HG03139 (cell line): ENCODE data around the gene GPI.
A peak's percentile ranks its signal among the peaks of the same experiment; 100 is the strongest.
"Not testable (repeated sequence)": the region's sequence is repeated elsewhere in the genome, so short reads cannot be mapped to it uniquely, and the experiment has no call there.

Source experiments
- ATAC-seq: cut with Tn5 transposase; IDR thresholded peaks from one replicate; pipeline ENCODE4 v1.9.1; 2021; ENCODE audit not compliant: unreplicated experiment

The GPI gene

DNA sequence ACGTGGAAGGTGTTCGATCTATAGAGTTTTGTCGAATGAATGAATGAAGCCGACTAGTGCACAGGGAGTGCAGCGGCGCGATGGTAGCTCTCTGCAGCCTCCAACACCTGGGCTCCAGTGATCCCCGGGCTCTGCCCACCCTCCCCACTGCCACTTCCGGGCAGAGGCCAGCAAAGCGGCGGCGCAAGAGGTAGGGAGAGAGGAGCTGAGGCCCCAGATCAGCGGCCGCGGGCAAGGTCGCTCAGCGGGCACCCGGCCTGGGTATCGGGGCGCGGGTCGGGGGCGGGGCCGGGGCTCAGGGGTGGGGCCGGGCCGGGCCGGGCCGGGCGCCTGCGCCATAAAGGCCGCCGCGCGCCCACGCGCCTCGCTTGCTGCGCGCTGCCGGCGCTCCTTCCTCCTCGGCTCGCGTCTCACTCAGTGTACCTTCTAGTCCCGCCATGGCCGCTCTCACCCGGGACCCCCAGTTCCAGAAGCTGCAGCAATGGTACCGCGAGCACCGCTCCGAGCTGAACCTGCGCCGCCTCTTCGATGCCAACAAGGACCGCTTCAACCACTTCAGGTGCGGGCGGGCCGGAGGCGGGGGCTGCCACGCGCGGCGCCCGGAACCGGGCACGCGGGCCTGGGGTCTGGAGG is at the start of gene GPI:
Gene GPI (plus strand): TSS at position 367 of the 633 bp plus-strand sequence. CDS start 71 bp downstream, at position 438.
- peak; percentile 45 for ATAC-seq

DNA sequence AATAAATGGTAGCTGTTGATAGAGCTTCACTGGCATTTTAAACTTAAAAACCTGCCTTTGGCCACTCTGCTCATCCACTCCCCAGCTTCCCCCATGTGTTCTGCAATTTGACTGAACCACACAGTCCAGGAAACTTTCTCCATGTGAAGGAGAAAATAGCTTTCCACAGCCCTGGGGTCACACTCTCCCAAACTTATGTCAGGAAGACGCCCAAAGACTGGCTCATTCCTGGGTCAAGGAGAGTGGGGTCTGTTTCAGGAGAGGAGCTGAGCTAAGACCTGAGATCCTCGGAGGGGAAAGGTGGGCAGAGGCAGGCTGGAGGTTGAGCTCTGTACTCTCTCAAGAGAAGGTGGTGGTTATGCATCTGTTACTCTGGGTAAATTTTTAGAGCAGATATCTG is 48.7 kb upstream of the GPI start:
- no peak for ATAC-seq

DNA sequence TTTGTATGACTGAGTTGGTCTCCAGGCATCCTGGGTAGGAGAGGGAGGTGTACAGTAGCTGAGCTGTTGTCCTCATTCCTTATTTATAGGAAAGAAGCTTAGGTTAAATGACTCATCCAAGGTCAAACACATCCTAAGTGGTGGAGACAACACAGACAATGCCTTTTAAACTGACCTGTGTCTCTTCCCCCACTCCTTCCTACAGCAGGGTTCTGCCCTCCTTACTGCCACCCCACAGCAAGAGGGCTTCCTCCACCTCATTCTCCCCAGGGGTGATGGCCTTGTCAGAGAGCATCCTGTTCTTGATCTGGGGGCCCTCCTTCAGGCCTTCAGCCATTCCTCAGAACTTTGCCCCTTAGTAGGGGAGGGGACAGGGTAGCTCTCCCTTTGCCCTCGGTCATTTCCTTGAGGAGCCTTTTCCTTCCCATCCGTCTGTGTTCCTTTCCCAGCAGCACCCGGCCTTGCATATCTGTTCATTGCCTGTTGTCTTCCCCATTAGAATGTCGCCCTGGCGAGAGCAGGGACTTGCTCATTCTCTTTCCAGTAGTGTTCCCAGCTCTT is 48.2 kb upstream of the GPI start:
- ATAC-seq, result no peak

DNA sequence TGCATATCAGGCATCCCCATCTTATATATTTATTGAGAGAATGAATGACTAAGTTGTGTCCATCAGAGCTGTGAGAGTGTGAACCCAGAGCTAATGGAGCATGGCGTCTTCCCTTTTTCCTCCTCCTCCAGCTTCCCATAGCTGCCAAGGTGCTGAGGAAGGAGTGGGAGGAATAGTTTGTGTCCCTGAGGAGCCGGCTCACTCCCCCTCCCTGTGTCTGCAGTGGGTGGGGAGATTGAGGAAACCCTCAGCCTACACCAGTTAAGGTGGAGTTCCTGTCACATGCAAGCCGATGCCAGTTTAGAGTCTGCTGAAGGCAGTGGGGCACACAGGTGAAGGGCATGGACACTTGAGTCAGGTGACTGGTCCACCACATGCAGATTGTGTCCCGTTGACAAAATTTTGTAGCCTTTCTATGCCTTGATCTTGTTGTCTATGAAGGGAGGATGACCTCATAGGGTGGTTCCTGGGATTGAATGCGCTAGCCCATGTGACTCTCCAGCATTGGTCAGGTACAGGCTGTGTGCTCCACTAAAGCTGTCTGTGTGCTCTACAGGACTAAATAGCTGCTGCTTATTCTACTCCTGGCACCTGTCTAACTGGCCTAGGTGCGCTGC is 47.6 kb upstream of the GPI start:
- no peak for ATAC-seq

DNA sequence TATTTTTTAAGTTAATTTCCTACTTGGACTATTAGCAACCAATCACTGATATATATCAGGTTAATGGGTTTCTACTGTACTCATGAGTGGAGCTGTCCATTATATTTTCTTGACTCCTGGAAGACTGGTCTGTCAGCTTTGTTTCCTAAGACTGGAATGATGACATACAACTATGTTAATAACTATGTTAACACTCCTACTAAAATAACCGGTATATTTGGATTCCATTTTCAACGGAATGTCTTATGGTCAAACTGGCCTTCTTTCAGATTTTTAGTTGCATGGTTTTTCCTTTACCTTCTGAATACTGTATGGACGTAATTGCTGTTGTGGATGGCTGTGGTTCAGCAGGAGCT is 45.8 kb upstream of the GPI start:
- no peak for ATAC-seq

DNA sequence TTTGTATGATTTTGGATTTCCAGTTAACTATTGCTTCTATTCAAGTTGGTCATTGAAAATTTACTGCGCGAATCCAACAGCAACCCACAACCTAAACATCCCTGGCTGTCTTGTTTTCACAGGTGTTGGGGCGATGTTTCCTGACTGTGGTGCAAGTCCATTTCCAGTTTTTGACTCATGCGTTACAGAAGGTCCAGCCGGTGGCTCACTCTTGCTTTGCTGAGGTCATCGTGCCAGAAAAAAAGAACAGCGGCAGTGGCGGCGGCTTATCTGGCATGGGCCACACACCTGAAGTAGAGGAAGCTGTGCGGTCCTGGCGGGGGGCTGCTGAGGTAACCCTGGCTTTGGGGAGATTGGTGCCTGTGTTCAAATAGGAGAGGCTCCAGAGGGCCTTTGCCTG is 45.2 kb upstream of the GPI start:
- no peak for ATAC-seq

DNA sequence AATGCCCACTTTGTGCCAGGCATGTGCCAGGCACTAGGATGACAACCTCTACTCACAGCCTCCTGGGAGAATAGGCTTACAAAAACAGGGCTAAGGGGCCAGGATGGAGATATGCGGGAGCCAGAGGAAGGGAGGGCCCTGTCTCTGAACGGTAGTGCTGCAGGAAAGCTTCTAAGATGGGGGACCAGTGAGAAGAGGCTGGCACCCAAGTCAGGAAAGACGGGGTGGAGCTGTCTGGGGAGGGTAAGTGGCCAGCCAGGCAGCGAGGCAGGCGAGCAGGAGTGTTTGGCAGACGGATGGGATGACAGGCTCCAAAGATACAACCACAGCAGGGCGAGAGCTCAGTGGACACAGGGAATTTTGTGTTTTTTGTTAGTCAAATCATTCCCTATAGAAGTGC is 44.7 kb upstream of the GPI start:
- no peak for ATAC-seq

DNA sequence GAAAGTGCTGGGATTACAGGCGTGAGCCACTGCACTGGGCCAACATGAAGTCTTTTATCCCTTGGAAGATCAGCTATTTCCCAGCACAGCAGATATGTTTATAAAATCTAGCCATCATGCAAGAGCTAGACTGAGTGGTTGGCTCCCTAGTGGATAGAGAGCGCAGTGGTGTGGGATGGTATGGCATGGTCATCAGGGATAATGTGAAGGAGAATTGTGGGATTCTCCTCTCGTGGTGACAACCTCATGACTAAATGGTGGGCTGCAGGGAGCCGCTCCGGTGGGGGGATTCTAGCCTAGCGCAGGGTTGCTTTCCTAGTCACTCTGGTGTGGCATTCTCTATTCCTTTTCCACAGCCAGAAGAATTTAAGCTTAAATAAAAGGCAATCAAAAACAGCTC is 43.3 kb upstream of the GPI start:
- ATAC-seq, result no peak

DNA sequence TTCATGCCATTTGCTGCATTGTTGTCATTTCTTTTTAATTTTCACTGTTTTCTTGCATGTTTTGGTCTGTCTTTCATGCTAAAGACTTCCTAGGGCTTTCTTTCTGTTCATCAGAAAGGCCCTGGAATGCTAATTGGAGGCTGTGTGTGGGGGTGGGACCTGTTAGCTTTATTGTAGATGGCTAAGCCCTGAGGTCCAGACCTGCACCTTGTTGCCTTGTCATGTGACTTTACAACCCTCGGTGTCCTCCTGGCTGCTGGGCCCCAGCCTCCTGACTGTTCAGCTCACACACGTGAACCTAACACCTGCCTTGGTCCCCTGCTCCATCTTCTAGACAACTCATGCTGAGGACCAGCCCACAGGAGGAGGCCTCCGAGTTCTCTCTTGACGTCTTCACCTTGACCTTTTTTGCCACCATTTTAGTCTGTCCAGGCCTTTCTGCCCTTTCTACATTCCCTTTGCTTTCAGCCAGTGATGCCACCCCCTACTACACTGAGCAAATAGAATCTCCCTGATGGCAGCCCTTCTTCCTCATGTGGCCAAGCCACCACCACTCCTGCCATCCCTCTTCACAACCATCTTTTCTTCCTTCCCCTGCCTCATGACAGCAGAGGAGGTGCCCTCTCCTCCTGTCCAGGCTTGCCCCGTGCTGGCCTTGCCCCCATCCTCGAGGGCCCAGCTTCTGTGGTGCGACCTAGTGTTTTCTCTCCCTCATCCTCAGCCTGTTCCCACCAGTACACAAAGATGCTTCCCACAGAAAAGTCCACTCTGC is 41.4 kb upstream of the GPI start:
- no peak for ATAC-seq

DNA sequence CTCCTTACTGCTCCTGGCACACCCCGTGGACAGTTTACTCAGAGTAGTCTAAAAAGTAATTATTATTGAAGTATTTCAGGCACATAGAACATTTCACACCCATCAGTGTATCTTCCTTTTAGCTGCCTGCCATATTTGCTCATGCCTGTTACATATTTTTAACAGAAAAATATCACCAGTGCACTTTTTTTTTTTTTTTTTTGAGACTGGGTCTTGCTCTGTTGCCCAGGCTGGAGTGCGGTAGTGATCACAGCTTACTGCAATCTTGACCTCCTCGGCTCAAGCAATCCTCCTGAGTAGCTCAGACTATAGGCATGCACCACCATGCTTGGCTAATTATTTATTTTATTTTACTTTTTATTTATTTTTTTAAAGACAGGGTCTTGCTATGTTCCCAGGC is 40.7 kb upstream of the GPI start:
- ATAC-seq, result no peak

DNA sequence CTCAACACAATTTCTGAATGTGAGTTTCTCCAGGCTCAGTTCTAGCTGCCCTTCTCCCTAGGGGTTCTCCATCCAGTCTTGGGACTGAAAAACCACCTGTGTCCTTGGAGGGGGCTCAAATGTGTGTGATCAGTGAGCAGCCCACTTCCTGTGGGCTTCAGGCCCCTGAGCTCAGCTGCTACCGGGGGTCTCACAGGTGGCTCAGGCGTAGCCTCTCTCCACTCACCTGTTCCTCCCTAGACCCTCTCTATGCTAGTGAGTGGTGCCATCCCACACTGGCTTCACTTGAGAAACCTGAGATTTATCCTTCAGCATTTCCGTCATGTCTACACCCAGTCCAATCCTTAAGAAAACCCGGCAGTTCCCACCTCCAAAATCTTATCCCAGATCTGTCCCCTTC is 39.8 kb upstream of the GPI start:
- no peak for ATAC-seq

DNA sequence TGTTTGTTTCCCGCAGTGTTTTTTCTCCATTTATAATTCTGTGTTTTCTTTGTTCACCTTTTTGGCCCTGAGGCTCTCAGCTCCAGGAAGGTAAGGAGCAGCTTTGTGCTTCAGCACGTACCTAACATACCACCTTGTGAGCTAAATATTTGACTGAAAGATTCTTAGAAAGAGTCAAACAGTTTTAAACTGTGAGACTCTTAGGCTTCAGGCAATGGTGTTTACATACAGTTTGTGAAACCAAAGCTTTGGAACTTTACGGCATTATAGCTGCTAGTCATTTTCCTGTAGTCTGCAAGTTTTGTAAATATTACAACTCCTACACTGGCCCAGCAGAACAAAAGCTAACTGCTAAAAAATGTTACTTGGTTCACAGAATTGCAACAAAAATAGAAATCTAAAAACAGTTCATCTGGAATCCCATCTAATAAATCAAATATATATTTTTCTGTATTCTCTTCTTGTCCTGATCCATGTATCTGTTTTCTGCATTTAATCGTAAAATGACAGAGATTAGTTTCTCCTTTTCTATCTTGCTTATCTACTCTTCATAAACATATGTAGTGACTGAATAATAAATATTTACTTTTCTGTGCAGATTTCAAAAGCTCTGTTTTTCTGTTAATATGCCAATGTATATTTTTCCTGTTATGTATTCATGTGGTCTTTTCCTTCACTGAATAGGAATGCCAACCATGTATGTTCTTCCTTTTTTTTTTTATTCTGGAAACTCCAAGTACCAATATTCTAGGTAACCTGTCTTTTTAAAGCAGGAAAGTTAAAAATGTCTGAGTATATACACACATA is 38.8 kb upstream of the GPI start:
- ATAC-seq, result no peak

DNA sequence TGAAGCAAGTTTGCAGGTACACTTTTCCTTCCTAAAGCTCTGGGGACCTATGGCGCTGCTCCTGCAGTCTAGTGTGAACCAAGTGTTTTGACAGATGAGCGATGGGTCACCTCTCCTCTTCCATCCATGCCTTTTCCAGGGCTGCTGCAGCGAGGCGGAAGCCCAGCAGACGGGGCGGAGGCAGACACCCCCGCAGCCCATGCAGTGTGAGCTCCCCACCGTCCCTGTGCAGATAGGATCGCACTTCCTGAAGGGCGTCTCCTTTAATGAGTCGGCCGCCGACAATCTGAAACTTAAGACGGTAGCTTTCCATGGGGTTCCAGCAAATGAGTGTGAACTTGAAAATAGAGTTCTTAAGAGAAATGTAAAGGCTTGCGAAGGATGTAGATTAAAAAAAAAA is 37.1 kb upstream of the GPI start:
- ATAC-seq, result no peak

DNA sequence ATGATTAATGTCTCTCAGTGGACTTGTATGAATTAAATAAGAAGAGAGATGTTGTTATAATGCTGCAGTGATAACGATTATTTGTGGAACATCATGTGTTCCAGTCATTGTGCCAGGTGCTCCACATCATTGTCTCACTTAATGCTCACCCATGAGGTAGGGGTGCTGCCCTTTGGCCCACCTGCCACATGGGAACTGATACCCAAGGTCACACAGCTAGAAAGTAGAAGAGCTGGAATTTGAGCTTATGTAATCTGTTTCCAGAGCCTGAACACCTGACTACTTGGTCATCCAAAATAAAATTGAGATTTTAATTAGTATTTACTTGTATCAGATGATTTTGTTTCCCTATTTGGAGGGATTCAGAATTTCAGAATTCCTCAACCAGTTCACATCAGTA is 36.0 kb upstream of the GPI start:
- no peak for ATAC-seq

DNA sequence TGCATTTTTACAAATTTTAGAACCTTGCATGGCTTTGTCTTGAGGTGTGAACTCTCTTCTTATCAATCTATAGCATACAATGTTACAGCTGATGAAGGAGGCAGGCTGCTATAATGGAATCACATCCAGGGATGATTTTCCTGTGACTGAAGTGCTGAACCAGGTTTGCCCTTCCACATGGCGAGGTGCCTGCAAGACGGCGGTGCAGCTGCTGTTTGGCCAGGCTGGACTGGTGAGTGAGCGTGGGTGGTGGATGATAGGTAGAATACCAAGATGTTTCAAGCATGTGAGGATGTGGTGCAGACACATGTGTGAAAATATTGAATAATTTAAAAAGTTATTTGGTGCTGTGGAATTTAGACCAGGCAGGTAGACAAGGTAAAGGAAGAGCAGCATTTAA is 34.9 kb upstream of the GPI start:
- no peak for ATAC-seq

DNA sequence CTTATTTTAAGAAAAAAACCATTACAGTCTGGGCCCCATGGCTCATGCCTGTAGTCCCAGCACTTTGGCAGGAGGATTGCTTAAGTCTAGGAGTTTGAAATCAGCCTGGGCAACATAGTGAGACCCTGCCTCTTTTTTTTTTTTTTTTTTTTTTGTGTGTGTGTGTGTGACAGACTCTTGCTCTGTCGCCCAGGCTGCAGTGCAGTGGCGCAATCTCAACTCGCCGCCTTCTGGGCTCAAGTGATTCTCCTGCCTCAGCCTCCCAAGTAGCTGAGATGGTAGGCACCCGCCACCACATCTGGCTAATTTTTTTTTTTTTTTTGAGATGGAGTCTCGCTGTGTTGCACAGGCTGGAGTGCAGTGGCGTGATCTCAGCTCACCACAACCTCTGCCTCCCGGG is 34.4 kb upstream of the GPI start:
- not testable (repeated sequence) for ATAC-seq

DNA sequence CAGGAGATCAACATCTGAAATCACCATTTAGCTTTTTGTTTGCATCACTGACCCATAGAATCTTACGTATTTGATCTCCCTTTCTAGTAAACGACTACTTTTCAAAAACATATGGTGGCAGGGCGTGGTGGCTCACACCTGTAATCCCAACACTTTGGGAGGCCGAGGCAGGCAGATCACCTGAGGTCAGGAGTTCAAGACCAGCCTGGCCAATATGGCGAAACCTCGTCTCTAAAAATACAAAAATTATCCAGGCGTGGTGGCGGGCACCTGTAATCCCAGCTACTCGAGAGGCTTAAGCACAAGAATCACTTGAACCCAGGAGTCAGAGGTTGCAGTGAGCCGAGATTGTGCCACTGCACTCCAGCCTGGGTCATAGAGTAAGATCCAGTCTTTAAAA is 33.4 kb upstream of the GPI start:
- not testable (repeated sequence) for ATAC-seq

DNA sequence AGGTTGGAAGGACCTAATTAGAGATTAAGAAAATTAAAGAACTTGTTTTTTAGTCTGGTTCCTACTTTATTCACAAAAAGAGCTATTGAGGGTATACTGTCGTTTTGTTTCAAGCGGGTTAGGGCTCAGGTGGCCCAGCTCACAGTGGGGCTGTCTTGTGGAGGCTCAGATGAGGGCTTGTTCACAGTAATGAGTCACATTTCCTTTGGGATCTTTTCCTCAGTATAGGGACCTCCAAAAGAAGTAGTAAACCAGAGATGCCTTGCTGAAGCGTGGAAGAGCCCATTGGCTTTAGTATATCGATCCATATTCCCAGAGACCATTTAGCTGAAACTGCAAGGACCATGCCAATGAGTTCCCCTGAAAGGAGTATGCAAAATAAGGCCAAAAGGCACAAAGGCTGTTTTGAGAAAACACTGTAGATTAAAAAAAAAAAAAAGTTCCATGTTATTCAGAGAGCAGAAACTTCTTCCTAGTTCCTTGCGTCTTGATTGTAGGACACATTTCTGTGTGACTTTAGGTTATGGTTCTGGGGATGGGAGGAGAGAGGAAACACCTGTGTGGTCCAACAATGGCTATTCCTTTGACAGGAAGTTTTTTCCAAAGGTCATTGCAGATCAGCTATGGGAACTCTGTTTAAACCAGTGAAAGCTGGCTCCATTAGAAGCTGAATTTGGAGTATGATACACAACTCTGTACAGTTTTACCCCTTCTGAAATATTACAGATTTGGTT is 32.8 kb upstream of the GPI start:
- no peak for ATAC-seq

DNA sequence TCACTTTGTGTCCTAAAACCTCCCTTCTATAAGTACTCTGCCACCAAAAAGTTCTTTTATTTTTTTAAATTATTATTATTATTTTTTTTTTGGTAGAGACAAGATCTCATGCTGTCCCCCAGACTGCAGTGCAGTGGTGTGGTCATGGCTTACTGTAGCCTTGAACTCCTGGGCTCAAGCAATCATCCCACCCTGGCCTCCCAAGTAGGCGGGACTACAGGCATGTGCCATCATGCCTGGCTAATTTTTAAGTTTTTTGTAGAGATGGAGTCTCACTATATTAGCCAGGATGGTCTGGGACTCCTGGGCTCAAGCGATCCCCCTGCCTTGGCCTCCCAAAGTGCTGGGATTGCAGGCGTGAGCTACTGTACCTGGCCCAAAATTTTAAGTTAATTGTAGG is 29.1 kb upstream of the GPI start:
- ATAC-seq, result no peak

DNA sequence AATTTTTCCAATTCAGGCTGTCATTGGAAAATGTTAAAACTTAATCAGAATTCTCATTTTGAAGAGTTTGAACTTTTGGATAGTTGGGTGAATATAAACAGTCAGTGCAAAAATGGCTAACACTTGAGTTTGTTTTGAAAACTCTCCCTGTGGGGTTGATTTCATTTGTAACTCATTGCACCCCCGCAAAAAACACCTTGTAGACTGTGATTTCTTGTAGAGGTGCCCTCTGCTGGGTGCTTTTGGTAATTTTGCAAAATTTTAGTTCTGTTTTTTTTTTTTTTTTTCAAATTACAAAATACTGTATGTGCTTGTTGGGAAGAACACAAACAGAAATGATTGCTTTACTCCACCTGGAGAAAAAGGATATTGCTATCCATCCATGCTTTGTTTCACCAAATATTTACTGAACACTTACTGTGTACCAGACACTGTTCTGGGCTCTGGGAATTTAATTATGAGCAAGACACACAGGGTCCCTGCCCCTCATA is 28.2 kb upstream of the GPI start:
- no peak for ATAC-seq

DNA sequence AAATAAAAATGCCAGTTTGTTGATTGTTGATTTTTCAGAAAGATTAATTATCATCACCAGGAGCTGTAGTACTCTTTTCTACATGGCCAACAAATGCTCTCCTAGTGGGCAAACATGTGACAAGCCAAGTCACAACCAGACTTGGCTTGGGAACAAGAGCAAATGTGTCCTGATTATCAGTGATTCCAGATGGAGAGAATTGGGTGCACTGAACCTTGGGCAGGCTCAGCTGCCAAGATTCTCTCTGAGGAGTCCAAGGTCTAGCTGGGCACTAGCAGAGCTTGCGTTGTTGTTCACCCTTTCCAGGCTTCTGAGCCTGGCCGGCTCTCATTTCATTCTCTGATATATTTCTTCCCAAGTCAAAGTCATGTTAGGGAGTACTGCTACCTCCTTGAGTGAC is 27.3 kb upstream of the GPI start:
- no peak for ATAC-seq
